GM12865 (cell line): Measurements from ENCODE around the gene VEGFD.

Experiments
- DNase-seq: peaks from one replicate; pipeline ENCODE4 v3.0.0; 2010; ENCODE audit warnings: low read depth
- H3K4me3 ChIP-seq: 2 replicates; pipeline ENCODE4 v1.5.1; 2011; ENCODE audit warnings: mild to moderate bottlenecking, low read depth, low read length, control low read depth
- CTCF ChIP-seq: IDR thresholded peaks from 2 replicates; pipeline ENCODE4 v1.5.1; 2011; ENCODE audit warnings: low read length, control low read depth, low read depth, inconsistent platforms; ENCODE audit not compliant: insufficient read depth; ENCODE audit errors: missing control alignments

Gene VEGFD

GRCh38 chrX:15359701-15360100 is 24.5 kb downstream of the VEGFD start:
- H3K4me3 ChIP-seq: no peak overlapping the region
- TF ChIP-seq CTCF: no peak
- DNase-seq: no peak

GRCh38 chrX:15358533-15358932 is 25.7 kb downstream of the VEGFD start:
- H3K4me3 ChIP-seq: no peak overlapping the region
- TF ChIP-seq CTCF: no peak
- DNase-seq: peak; percentile 1

- TF ChIP-seq CTCF: no peak
- H3K4me3 ChIP-seq: no peak overlapping the region
- no peak for DNase-seq
Observed at GRCh38 chrX:15356444-15356843, 27.8 kb downstream of the VEGFD start.

GRCh38 chrX:15350329-15350996 is 33.8 kb downstream of the VEGFD start:
- no peak overlapping the region for H3K4me3 ChIP-seq
- DNase-seq: no peak
- no peak for TF ChIP-seq CTCF

- no peak overlapping the region for H3K4me3 ChIP-seq
- peak; percentile 22 for TF ChIP-seq CTCF
- peak; percentile 60 for DNase-seq
Observed at GRCh38 chrX:15349046-15349445, 35.2 kb downstream of the VEGFD start.

GRCh38 chrX:15345976-15346375 is 38.2 kb downstream of the VEGFD start:
- no peak for TF ChIP-seq CTCF

GRCh38 chrX:15344106-15344505 is 40.1 kb downstream of the VEGFD start:
- no peak for DNase-seq
- no peak overlapping the region for H3K4me3 ChIP-seq
- TF ChIP-seq CTCF: no peak

More at GRCh38 chrX:15345976-15346375, 38.2 kb downstream of the VEGFD start:
- H3K4me3 ChIP-seq: no peak overlapping the region
- no peak for DNase-seq
